Natural killer cell (primary cell): Measurements from ENCODE around the gene OR5M10. TPM values are rescaled to one million over a fixed set of nuclear protein-coding genes. Genes with fewer than 3 reads are reported as not detected.

Source experiments
- ATAC-seq, 3 donors: fragments of 150-1000 bp in 2 of 3; fragments of 200-7000 bp in 1 of 3; cut with Tn5 transposase; 1 replicate in 1 of 3; 2 replicates in 2 of 3; pipeline ENCODE4 v1.10.0; 2021; ENCODE audit warnings: mild to moderate bottlenecking in 2 of 3, moderate library complexity in 2 of 3
- DNase-seq, 2 donors: peaks; one replicate each; pipeline versions ENCODE4 v3.0.0 to v3.0.0-alpha.2; 2013 to 2021; ENCODE audit warnings: mixed read lengths in 1 of 2
- H3K27ac ChIP-seq: one replicate; pipeline ENCODE4 v1.5.1; 2013; ENCODE audit warnings: mild to moderate bottlenecking, low read length
- H3K27me3 ChIP-seq: one replicate; pipeline ENCODE4 v1.6.1; 2013; ENCODE audit warnings: low read length; ENCODE audit not compliant: control insufficient read depth, insufficient read depth
- H3K36me3 ChIP-seq: one replicate; pipeline ENCODE4 v1.6.1; 2013; ENCODE audit warnings: low read length; ENCODE audit not compliant: control insufficient read depth, insufficient read depth
- H3K4me1 ChIP-seq: one replicate; pipeline ENCODE4 v1.6.1; 2013; ENCODE audit warnings: low read length; ENCODE audit not compliant: control insufficient read depth, insufficient read depth
- H3K4me3 ChIP-seq: one replicate; pipeline ENCODE4 v1.5.1; 2013; ENCODE audit warnings: low read length
- H3K9me3 ChIP-seq: one replicate; pipeline ENCODE4 v1.6.1; 2013; ENCODE audit warnings: low read length; ENCODE audit not compliant: control insufficient read depth, insufficient read depth
- H3K27ac Mint-ChIP-seq, 2 donors: one replicate each; pipeline ENCODE4 v1.8.0; 2022; ENCODE audit warnings: mild to moderate bottlenecking in 2 of 2, mixed read lengths in 2 of 2, moderate library complexity in 1 of 2
- H3K27me3 Mint-ChIP-seq, 2 donors: one replicate each; pipeline ENCODE4 v1.8.0; 2022; ENCODE audit warnings: low read depth in 2 of 2, mixed read lengths in 2 of 2
- H3K36me3 Mint-ChIP-seq: one replicate; pipeline ENCODE4 v1.8.0; 2022; ENCODE audit warnings: mixed read lengths
- H3K4me1 Mint-ChIP-seq, 2 donors: one replicate each; pipeline ENCODE4 v1.8.0; 2022; ENCODE audit warnings: mixed read lengths in 2 of 2
- H3K4me3 Mint-ChIP-seq: one replicate; pipeline ENCODE4 v1.8.0; 2022; ENCODE audit warnings: mild to moderate bottlenecking, moderate library complexity, mixed read lengths
- H3K9me3 Mint-ChIP-seq, 2 donors: one replicate each; pipeline ENCODE4 v1.8.0; 2022; ENCODE audit warnings: mixed read lengths in 2 of 2
- CTCF ChIP-seq: fragments of 200-600 bp; IDR thresholded peaks from one replicate; pipeline ENCODE4 v1.8.0; 2022; ENCODE audit warnings: antibody characterized with exemption
- WGBS: methylation state at CpG from one replicate; pipeline ENCODE4 v1.1.7; 2013; ENCODE audit warnings: missing lambda C conversion rate; ENCODE audit not compliant: insufficient coverage; 5-methylcytosine and 5-hydroxymethylcytosine counted together
- intact Hi-C: fragments of 100-400 bp; cut with micrococcal nuclease; formaldehyde crosslinking; loops from one replicate; pipeline ENCODE4 v1.14.2; 2022
- total RNA-seq, 4 donors: library from RNA; stranded (reverse); fragments of 120-200 nt in 1 of 4; gene quantifications; one replicate each; pipeline versions ENCODE4 v1.2.3 to v1.2.4, GENCODE V29; 2013 to 2022

The OR5M10 gene
- total RNA-seq, 3 donors from 2014 or later (not counting 1 experiment from before 2014, with no cell fraction given) = not detected

- Mint-ChIP-seq H3K4me1 (no peaks in the 10 kb centered on the region), H3K27me3 (no peaks in the 10 kb centered on the region), H3K4me3 (no peak within 1 kb of the TSS), H3K27ac (no peak within 1 kb of the TSS), H3K36me3 (peaks cover 8% of the 10 kb centered on the region), H3K9me3 (peaks cover 17 to 23% of the 10 kb centered on the region in 2 donors)
- Histone ChIP-seq H3K36me3 (no peaks in the 10 kb centered on the region), H3K9me3 (peaks cover 13% of the 10 kb centered on the region), H3K4me3 (no peak within 1 kb of the TSS), H3K4me1 (no peaks in the 10 kb centered on the region), H3K27ac (no peak within 1 kb of the TSS), H3K27me3 (no peaks in the 10 kb centered on the region)
- WGBS = 94% methylated on average over 1 of the region's 2 CpGs
- DNase-seq = no peak
- no peak for ATAC-seq
- TF ChIP-seq CTCF = no peak
- intact Hi-C loops = no loop called here
Observed at GRCh38 chr11:56543157-56543556, 34.4 kb downstream of the OR5M10 start, which contains the start of gene OR5M11. Gene OR5M11 (minus strand): TSS chr11:56543257. CDS start chr11:56543257, 0 bp downstream.

GRCh38 chr11:56533054-56533740 is 44.3 kb downstream of the OR5M10 start:
- Mint-ChIP-seq H3K4me1 (no peaks in the 10 kb centered on the region), H3K27ac (no peak overlapping the region), H3K27me3 (no peaks in the 10 kb centered on the region), H3K9me3 (peaks cover 11 to 16% of the 10 kb centered on the region in 2 donors), H3K4me3 (no peak overlapping the region), H3K36me3 (peaks cover 15% of the 10 kb centered on the region)
- no peak for ATAC-seq
- H3K27me3 ChIP-seq = no peaks in the 10 kb centered on the region
- no peak overlapping the region for H3K4me3 ChIP-seq
- no peaks in the 10 kb centered on the region for H3K36me3 ChIP-seq
- no peak overlapping the region for H3K27ac ChIP-seq
- H3K4me1 ChIP-seq = no peaks in the 10 kb centered on the region
- intact Hi-C loops = no loop called here
- H3K9me3 ChIP-seq = no peaks in the 10 kb centered on the region
- 63% methylated on average over 2 of the region's 3 CpGs for WGBS
- no peak for TF ChIP-seq CTCF
- no peak for DNase-seq

DNA sequence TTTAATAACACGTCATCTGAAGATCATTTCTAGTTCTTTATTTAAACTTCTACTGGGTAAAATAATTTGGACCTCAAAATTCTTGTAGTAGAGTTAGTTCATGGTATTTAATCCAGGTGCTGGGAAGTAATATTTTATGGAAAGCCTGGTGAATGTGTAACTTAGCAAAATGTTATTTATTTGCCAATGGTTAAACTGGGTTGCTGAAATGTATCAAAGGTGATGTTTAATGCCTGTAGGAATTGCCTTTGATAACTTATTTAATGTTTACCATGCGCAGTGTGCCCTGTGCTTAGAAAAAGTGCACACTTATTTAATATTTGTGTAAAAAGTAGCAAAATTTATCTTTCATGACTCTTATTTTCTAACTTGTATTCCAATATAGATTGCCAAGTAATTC is 45.7 kb downstream of the OR5M10 start:
- peaks cover 13% of the 10 kb centered on the region in 2 donors for H3K9me3 Mint-ChIP-seq
- no peak overlapping the region for H3K4me3 Mint-ChIP-seq
- 86% methylated on average over 1 of the region's 2 CpGs for WGBS

More for the DNA sequence above, 45.7 kb downstream of the OR5M10 start:
- Histone ChIP-seq H3K4me1 (no peaks in the 10 kb centered on the region), H3K36me3 (no peaks in the 10 kb centered on the region), H3K27me3 (no peaks in the 10 kb centered on the region), H3K27ac (no peak overlapping the region), H3K9me3 (no peaks in the 10 kb centered on the region), H3K4me3 (no peak overlapping the region)
- H3K27ac Mint-ChIP-seq = no peak overlapping the region
- intact Hi-C loops = no loop called here
- ATAC-seq = no peak
- DNase-seq = no peak
- TF ChIP-seq CTCF = no peak
- no peaks in the 10 kb centered on the region for H3K27me3 Mint-ChIP-seq
- peaks cover 5% of the 10 kb centered on the region for H3K36me3 Mint-ChIP-seq
- no peaks in the 10 kb centered on the region for H3K4me1 Mint-ChIP-seq

Other genes starting within 250 kb of the OR5M10 start
- not detected for gene OR8K1, start 231.7 kb downstream of the OR5M10 start, total RNA-seq
- gene OR8J1, start 223.4 kb downstream of the OR5M10 start, total RNA-seq = not detected
- gene OR8U1, start 202.1 kb downstream of the OR5M10 start, total RNA-seq = not detected
- not detected for gene OR5AL1, start 165.0 kb downstream of the OR5M10 start, total RNA-seq
- gene OR5M3, start 104.4 kb downstream of the OR5M10 start, total RNA-seq = not detected
- not detected for gene OR5M8, start 86.4 kb downstream of the OR5M10 start, total RNA-seq
- not detected for gene OR5M11, start 34.5 kb downstream of the OR5M10 start, total RNA-seq
- not detected for gene OR5M1, start 37.2 kb upstream of the OR5M10 start, total RNA-seq
- not detected for gene OR5AP2, start 64.7 kb upstream of the OR5M10 start, total RNA-seq
- gene OR5AR1, start 86.0 kb upstream of the OR5M10 start, total RNA-seq = not detected
- not detected for gene OR9G1, start 121.4 kb upstream of the OR5M10 start, total RNA-seq
- gene OR9G4, start 171.0 kb upstream of the OR5M10 start, total RNA-seq = not detected